Activated CD4-positive, alpha-beta T cell treated with anti-CD3 and anti-CD28 coated beads, Interleukin-10, Interleukin-2, amounts not matched to agents 100 ng/mL and 50 ng/mL, durations not matched to agents 16 hours and 8 hours (primary cell): ENCODE measurements around the gene SP100.
"Not testable (repeated sequence)": the region's sequence is repeated elsewhere in the genome, so short reads cannot be mapped to it uniquely, and the experiment has no call there.

Source experiments
- DNase-seq: peaks from one replicate; pipeline ENCODE4 v3.0.0-alpha.2; 2020

Gene SP100

DNA sequence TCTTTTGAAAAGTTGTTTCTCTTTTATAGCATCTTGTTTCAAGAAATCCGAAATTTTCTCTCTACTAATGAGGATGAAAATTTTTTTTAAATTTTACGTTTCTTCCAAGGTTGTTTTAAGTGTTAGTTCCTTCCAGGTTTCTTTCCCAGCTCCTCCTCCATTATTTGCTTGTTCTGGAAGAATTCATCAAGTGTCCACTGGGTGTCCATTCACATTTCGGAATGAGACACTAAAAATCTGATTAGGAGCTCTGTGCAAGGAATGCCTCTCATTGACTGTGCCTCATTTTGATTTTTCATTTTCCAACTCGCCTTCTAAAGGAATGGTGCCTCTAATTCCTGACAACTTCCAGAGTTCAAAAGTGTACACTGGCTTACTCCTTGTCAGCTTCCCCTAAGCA is 6.1 kb downstream of the SP100 start:
- no peak for DNase-seq

DNA sequence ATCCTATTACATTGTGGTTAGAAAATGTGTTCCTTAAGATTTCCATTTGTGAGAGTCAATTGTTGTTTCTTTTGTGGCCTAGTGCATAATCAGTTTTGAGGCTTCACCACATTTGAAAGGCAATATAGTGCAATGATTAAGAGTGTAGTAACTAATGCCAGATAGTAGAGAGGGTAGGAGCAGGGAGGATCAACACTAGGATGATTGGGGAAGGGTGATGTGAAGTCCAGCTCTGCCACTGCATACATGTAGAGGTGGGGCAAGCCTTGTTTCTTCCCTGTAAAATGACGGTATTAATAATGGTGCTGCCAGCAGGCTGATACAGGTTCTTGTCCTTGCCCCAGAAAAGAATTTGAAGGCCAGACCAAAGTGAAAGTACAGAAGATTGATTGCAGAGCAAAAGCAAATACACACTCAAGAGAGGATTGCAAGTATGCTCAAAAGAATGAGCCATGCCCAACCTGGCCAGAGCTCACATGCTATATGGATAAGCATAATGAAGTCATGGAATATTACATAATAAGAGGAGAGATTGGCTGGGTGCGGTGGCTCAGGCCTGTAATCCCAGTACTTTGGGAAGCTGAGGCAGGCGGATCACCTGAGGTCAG is 8.0 kb downstream of the SP100 start:
- DNase-seq, result no peak

DNA sequence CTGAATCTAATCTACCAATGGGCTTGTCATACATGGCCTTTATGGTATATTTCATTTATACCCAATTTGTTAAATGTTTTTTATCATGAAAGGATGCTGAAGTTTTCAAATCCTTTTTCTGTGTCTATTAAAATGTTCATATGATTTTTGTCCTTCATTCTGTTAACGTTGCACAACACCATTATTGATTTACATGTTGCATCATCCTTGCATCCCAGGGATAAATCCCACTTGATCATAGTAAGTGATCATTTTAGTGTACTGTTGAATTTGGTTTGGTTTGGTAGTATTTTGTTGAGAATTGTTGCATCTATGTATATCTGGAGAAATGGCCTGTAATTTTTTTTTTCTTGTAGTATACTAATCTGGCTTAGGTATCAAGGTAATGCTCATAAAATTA is 9.4 kb downstream of the SP100 start:
- DNase-seq, result no peak

DNA sequence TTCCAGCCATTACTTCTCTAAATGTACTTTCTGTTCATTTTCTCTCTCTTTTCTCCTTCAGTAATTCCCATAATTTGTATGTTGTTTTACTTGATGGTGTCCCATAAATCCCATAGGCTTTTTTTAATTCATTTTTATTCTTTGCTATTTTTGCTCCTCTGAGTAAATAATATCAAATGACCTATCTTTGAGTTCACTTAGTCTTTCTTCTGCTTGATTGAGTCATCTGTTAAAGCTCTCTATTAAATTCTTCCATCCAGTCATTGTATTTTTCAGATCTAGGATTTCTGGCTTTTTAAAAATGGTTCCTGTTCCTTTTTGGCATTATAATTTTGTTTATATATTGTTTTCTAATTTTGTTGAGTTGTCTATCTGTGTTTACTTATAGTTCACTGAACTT is 13.5 kb downstream of the SP100 start:
- DNase-seq, result no peak

DNA sequence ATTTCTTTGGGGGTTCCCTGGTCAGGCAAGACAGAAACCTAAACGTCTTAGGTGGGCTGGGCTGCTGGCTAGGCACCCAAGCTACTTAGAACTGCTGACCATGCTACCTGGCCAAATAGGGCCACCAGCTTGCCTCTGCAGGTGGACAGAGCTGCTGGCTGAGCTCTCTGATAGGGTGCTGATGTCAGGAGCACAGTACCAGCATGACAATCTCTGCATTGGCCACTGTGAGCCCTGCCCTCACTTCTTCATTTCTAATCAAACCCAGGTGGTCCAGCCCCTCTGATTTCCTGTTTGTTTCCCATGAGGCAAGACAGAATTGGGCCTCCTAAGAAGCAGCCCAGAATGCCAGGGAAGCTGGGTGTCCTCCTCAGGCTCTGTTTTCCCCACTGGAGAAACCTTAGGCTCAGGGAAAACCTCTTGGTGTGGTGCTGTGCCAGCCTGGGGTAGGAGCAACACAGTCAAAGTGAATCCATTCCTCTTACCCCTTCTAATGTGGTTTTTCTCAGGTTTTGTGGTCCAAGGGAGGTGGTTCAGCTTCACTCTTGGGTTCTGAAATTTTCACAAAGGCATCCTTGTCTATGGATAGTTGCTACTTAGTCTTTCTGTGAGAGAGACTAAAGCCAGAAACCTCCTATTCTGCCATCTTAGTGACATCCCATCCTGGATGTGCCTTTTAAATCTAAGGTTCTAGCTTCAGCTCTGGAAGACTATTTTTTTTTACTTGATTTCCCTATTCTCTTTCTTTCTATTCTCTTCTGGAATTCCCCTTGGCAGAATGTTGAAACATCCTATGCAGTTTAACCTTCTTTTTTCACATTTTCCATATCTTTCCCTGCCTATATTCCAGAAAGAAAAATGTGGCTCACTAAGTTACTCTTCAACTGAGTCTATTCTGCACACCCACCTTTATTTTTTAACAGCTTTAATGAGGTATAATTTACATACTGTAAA is 15.2 kb downstream of the SP100 start:
- no peak for DNase-seq

DNA sequence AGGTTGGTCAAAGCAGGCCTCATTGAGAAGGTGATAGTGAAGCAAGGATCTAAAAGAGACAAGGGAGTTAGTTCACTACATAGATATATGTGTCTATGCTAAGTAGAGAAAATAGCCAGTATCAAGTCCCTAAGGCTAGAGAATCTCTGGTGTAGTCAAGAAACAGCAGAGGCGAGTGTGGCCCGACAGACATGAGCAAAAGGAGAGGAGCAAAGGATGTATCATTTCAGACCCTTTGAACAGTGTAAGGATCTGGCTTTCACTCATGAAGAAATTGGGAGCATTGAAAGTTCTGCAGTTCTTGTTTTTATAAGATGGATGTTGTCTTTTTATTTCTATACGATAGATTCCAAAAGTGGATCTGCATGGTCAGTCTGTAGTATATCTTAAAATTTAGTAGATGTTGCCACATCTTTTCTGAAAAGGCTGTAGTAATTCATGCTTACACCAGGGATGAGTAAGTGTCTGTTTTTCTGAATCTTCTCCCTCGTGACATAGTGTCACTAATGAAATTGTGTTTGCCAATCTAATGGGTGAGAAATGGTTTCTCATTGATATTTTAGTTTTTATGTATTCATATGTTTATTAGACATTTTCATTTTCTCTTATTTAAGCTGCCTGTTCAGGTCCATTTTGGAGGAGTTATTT is 18.8 kb downstream of the SP100 start:
- DNase-seq, result no peak

DNA sequence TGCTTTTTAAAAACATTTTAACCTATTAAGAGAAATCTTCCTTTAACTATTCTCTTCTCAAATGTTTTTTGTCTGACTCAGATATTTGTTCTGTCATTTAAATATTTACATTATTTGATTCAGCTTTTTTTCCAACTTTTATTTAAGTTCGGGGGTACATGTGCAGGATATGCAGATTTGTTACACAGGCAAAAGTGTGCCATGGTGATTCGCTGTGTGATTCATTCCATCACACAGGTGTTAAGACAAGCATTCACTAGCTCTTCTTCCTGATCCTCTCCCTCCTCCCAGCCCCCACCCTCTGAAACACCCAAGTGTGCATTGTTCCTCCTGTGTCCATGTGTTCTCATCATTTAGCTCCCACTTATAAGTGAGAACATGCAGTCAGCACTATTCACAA is 19.4 kb downstream of the SP100 start:
- no peak for DNase-seq

DNA sequence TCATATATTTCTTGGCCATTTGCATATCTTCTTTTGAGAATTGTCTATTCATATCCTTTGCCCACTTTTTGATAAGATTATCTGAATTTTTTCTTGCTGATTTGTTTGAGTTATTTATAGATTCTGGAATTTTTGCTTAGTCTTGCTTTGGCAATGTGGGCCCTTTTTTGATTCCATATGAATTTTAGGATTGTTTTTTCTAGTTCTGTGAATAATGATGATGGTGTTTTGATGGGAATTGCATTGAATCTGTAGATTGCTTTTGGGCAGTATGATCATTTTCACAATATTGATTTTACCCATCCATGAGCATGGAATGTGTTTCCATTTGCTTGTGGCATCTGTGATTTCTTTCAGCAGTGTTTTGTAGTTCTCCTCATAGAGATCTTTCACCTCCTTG is 23.1 kb downstream of the SP100 start:
- DNase-seq, result not testable (repeated sequence)

DNA sequence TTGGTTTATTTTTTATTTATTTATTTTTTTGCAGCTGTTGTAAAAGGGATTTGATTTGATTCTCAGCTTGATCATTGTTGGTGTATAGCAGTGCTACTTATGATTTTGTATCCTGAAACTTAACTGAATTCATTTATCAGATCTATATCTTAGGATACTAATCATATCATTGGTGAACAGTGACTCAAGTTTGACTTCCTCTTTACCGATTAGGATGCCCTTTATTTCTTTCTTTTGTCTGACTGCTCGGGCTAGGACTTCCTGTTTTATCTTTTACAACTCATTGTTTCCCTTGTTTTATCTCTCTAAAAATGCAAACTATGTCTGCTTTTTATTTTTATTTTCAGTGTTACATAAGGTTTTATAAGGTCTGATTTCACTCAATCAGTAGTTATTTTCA is 23.6 kb downstream of the SP100 start:
- DNase-seq, result peak; percentile 60

DNA sequence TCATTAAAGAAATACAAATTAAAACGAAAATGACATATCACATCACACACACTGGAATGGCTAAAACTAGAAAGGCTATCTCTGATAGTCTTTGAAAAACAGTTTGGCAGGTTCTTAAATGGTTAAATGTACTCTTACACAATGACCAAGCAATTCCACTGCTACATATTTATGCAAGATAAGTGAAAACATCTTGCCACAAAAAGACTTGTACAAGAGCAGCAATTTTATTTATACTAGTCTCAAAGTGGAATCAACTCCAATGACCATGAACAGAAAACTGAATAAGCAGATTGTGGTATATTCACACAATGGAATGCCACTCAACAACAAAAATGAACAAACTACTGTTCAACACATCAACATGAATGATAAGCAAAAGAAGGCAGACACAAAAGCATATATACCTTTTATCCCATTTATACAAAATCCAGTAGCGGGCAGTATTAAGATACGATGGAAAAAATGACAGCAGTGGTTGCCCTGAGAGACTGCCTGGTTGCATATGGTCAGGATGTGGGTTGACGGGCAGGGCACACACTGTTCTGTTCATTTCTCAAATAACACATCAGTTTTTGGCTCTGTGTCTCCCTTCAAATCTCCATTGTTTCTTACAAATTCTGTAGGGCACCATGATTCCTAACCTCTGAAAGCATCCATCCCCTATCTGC is 25.4 kb downstream of the SP100 start:
- peak; percentile 82 for DNase-seq

DNA sequence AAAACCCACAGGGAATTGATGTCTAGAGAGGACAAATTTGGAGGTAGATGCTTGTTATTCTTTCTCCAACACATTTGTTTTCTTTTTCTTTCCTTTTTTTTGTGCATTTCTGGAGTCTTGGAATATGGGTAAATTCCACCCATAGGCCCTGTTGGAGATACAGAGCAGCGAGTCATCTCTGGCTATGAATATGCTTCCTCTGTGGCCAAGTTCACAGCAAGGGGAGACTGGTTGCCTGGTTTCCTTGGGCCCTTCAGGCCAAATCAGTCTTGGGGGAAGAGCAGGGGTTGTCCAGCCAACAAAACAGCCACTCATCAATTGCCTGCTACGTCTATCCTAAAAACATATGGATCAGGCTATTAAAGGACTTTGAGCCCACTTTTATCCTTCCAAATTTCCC is 27.5 kb downstream of the SP100 start:
- peak; percentile 57 for DNase-seq

DNA sequence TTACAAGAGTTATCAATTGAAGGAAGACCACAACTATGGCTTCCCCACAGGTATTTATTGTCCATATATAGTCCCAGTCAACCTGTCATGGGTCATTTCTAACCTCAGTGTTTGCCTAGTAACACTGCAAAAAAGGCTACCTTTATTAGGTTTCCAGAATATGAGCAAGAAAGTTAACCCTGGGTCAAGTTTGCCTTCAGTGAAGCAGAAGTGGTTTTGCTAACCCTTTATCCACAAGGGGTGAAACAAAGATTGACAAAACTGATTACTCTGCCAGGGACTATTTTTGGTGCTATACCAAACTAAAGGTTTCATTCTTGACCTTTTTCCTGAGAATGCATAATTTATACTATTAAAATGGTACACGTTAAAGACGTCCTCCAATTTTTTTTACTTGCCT is 28.8 kb downstream of the SP100 start:
- no peak for DNase-seq

DNA sequence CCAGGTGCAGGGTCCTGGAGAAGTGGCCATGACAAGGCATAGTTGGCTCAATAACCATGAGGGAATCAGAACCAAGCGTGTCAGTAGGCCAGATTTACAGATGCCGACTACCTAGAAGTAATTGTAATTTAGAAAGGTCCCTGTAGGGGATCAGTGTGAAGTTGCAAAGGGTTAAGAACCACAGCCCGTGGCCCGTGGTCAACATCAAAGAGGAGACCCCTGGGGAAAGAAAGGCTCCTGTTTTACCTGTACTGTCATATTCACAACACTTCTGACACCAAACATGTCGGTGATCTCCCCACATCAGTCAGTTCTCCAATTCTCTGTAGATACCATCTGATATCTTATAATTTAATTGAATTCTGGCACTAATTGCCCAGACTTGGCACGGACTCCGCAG is 31.0 kb downstream of the SP100 start:
- DNase-seq, result no peak

DNA sequence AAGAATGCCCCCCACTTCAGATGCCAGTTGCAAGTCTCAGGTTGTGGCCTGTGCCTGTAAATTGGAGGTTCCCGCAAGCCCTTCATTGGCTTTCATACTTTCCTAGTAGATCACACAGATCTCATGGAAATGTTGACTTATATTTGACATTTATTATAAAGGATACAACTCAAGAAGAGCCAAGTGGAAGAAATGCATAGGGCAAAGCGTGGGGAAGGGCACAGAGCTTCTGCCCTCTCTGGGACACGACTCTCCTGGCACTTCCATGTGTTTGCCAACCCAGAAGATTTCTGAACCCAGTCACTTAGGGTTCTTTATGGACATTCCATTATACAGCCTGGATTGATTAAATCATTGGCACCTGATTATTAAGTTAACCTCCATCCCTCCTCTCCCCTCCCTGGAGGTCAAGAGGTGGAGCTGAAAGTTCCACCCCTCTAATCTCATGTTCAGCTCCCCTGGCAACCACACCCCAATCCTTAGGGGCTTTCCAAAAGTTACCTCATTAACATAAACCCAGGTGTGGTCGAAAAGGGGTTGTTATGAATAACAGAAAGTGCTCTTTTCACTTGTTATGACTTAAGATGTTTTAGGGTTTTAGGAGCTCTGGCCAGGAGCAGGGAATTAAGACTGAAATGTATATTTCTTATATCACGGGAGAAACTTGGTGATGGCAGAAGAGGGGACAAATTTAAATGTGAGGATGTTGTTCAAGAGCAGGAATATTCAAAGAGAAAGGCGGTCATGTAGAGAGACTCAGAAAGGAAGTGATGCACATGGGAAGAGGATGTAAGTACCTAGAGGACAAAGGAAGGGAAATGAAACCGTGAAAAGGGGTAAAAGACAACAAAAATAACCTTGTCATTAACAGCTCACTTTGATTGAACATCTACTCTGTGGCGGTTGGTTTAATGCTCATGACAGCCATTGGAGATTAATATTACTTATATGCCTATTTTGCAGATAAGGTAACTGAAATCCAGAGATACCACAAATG is 31.8 kb downstream of the SP100 start:
- peak; percentile 79 for DNase-seq

DNA sequence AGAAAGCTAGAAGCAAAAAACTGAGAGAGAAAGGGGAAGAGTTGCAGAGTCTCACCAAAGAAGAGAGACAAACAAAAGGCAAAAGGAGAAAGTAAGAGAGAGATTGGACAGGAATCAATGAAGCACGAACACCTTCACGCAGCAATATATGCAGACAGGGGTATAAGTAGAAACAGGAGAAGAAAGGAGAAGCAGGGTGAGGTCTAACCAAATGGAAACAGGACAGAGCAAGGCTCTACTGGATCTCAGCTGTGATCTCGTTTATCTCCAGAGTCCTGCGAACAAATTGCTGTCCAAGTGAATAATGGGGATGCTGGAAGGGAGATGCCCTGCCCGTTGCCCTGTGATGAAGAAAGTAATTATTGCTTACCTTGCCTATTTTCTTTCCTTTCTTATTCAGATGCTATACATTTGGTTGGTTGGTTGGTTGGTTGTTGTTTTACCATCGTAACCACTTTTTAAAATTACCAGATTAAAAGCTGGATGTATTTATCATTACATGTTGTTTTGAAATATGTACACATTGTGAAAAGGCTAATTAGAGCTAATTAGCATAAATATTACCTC is 34.0 kb downstream of the SP100 start:
- DNase-seq, result no peak

DNA sequence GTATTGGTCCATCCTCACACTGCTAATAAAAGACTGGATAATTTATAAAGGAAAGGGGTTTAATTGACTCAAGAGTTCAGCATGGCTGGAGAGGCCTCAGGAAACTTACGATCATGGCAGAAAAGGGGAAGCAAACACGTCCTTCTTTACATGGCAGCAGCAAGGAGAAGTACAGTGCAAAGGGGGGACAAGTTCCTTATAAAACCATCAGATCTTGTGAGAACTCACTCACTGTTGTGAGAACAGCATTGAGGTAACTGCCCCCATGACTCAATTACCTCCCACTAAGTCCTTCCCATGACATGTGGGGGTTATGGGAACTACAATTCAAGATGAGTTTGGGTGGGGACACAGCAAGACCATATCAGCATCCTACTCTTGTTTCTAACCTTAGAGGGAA is 37.0 kb downstream of the SP100 start:
- DNase-seq, result no peak

DNA sequence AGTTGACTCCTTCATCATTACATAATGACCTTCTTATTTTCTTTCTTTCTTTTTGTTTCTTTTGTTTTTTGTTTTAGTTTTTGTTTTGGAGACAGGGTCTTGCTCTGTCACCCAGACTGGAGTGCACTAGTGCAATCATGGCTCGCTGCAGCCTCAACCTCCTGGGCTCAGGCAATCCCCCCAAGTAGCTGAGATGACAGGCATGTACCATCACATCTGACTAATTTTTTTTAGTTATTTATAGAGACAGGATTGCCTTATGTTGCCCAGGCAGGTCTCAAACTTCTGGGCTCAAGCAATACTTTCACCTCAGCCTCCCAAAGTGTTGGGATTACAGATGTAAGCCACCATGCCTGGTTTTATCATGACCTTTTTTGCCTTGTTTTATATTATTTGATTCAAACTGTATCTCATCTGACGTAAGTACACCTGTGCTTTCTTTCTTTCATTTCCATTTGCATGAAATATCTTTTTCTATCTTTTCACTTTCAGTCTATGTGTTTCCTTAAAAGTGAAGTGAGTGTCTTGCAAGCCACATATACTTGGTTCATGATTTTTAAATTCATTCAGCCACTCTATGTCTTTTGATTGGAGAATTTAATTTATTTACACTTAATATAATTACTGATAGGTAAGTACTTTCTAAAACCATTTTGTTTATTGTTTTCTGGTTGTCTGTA is 39.1 kb downstream of the SP100 start:
- DNase-seq, result no peak

DNA sequence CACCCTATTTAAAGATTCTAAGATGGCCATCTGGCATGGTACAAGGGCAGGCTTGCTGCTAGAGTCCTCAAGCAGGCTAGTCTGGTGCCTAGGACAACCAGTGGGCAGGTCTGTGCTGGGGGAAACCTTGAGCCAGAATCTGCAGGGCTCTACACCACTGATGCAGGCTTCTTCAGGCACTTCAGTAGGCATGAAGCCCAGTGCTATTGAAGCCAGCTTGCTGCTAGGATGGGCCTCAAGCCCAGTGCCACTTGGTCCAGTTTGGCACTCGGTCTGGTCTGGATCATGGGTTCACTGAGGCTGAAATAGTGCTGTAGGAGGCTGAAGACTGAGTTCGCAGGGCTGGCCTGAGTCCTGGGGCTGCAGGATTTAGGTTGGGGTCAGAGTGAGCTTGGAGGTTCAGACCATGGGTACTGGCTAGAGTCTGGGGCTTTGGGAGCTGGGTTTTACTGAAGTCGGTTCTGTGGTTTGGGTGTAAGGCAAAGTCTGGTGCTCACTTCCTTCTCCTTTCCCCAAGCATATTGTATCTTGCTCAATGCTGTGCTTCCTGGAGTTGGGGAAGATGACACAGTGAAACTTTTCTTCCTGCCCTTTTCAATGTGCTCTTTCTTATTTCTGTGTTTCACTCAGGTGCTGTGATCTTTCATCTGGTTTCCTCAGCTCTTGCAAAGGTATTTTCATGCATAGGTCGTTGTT is 41.2 kb downstream of the SP100 start:
- DNase-seq, result peak; percentile 40

DNA sequence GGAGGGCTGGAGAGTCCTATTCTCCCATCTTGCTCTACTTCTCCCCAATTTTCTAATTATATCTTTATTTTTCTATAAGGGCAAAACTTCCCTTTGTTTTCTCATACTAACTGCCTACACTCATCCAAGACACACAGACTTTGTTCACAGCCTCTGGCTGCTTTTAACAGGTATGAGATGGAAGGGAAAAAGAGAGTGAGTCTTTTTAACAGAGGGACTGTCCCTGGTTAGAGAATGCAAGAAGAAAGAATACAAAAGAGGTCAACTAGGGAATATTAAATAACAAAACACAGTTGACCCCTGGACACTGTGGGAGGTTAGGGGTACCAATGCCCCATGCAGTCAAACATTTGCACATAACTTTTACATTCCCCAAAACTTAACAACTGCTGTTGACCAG is 41.8 kb downstream of the SP100 start:
- DNase-seq, result no peak

DNA sequence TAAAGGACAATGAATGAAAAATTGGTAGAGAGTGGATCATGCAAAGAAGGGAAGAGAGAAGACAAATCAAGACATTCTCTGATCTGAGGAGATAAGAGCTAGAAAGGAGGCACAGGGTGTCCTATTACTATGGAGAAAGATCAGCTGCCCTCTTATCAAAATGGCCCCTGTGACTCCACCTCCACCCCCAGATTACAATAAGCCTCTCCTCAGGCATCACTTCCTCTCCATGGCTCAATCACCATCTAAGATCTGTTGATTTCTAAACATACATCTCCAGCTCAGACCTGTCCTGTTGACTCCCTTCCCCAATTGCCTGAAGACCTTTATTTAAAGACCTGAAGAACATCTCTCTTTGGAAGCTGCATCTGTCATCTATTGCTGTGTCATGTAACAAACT is 43.2 kb downstream of the SP100 start:
- no peak for DNase-seq

DNA sequence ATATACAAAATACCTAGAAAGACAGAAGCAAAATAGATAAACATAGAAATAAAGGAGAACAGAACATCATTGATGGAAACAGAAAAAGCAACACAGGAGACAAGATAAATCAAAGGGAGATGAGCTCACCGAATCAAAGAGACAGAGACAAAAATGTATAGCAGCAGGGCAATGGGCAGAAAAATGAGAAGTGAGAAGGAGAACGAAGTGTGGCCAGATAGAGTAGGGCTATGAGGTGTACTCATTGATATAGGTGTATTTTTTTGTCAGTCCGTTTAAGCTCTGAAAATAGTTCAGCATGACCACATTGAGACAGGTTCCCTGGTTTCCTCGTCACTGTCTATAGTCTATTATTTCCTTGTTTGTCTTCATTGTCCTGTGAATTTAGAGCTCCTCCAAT is 55.1 kb downstream of the SP100 start:
- DNase-seq, result no peak
